Raji (cell line): Measurements from ENCODE around the gene NPB.

Experiments
- POLR2A ChIP-seq: IDR thresholded peaks from 2 replicates; pipeline ENCODE4 v1.6.1; 2011; ENCODE audit warnings: low read depth, low read length, control low read depth; ENCODE audit not compliant: insufficient read depth

NPB gene

GRCh38 chr17:81924557-81925532 is 22.8 kb downstream of the NPB start:
- no peak for TF ChIP-seq POLR2A

GRCh38 chr17:81925860-81926450 is 23.9 kb downstream of the NPB start:
- TF ChIP-seq POLR2A, result no peak

- peak; percentile 33; the same call in 1 of the 2 replicates for TF ChIP-seq POLR2A
Measured at GRCh38 chr17:81926451-81927151, 24.6 kb downstream of the NPB start.

- TF ChIP-seq POLR2A, result no peak
Measured at GRCh38 chr17:81927152-81927652, 25.2 kb downstream of the NPB start.

GRCh38 chr17:81927653-81928543 is 25.9 kb downstream of the NPB start, which contains the start of gene MAFG:
Gene MAFG, minus strand, starts transcription at chr17:81927735. Its CDS starts 4,550 bp downstream, at chr17:81923185.
- TF ChIP-seq POLR2A, result peak; percentile 65

GRCh38 chr17:81928544-81929252 is 26.7 kb downstream of the NPB start:
- TF ChIP-seq POLR2A, result no peak

GRCh38 chr17:81929253-81930141 is 27.5 kb downstream of the NPB start:
- no peak for TF ChIP-seq POLR2A

- no peak for TF ChIP-seq POLR2A
Measured at GRCh38 chr17:81930142-81931125, 28.4 kb downstream of the NPB start.

- TF ChIP-seq POLR2A, result no peak
Measured at GRCh38 chr17:81931189-81931556, 29.1 kb downstream of the NPB start.

GRCh38 chr17:81931557-81932332 is 29.7 kb downstream of the NPB start:
- peak; percentile 58; the same call in 1 of the 2 replicates for TF ChIP-seq POLR2A
